GM12892 (cell line): ENCODE results near the gene RNF212B.

Experiments
- POLR2A ChIP-seq: IDR thresholded peaks from 2 replicates; pipeline ENCODE4 v1.6.1; 2011; ENCODE audit warnings: low read depth, low read length, control low read depth
- POLR2AphosphoS5 ChIP-seq: IDR thresholded peaks from 2 replicates; pipeline ENCODE4 v1.6.1; 2011; ENCODE audit warnings: low read depth, low read length, control low read depth

DNA sequence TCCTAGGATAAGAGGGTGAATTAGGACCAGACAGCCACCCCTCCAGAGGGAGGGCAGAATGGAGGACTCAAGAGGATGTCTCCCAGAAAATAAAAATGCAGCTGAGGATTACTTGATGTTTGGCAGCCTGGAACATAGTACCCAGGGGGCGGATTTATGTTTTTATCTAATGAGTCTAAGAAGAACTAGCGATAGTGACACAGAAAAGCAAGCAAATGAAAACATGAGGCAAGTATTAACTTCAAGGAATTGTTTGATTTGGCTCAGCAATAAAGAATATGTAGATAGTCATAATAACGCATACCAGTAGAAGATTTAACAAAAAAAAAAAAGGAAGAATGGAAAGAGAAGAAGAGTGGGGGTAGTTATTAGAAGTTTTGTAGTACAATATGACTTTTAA, 44.3 kb upstream of the RNF212B start:
- no peak for TF ChIP-seq POLR2AphosphoS5
- no peak for TF ChIP-seq POLR2A
